Keratinocyte (primary cell): Measurements from ENCODE around the gene TRIP11.
"Not testable (repeated sequence)": the region's sequence is repeated elsewhere in the genome, so short reads cannot be mapped to it uniquely, and the experiment has no call there.

Experiments
- CTCF ChIP-seq, 3 experiments: IDR thresholded peaks in 1 of 3; conservative IDR thresholded peaks in 1 of 3; optimal IDR thresholded peaks in 1 of 3; 2 replicates in 2 of 3; 3 replicates in 1 of 3; pipeline versions ENCODE3 to v1.5.1; 2011; ENCODE audit warnings: low read length in 3 of 3, mild to moderate bottlenecking in 3 of 3, moderate library complexity in 2 of 3, control low read depth in 1 of 3, inconsistent platforms in 1 of 3; ENCODE audit not compliant: insufficient read depth in 2 of 3; ENCODE audit errors: extremely low read depth in 1 of 3
- EZH2 ChIP-seq: IDR thresholded peaks from one replicate; pipeline ENCODE4 v1.6.1; 2012; ENCODE audit warnings: inconsistent platforms, mild to moderate bottlenecking, low read length, moderate library complexity

DNA sequence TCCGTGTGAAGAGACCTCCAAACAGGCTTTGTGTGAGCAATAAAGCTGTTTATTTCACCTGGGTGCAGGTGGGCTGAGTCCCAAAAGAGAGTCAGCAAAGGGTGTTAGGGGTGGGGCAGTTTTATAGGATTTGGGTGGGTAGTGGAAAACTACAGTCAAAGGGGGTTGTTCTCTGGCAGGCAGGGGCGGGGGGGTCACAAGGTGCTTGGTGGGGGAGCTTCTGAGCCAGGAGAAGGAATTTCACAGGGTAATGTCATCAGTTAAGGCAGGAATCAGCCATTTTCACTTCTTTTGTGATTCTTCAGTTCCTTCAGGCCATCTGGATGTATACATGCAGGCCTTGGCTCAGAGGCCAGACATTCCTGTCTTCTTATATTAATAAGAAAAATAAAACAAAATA is 1.9 kb upstream of the TRIP11 start:
- TF ChIP-seq CTCF (optimal IDR thresholded peaks at IDR 0.05 in 1 of 3, IDR thresholded peaks at IDR 0.05 in 1 of 3, conservative IDR thresholded peaks at IDR 0.05 in 1 of 3; ENCODE audit: extremely low read depth in 1 of 3, insufficient read depth in 2 of 3, low read length in 3 of 3); EZH2: not testable (repeated sequence)
